GM21825 (cell line): ENCODE measurements around the gene TIMM10.

Experiments used
- ATAC-seq: cut with Tn5 transposase; IDR thresholded peaks from one replicate; pipeline ENCODE4 v1.9.1; 2021; ENCODE audit warnings: mild to moderate bottlenecking, moderate library complexity; ENCODE audit not compliant: unreplicated experiment

The TIMM10 gene

GRCh38 chr11:57485217-57485990 is 45.1 kb downstream of the TIMM10 start:
- no peak for ATAC-seq

GRCh38 chr11:57484141-57484710 is 46.3 kb downstream of the TIMM10 start:
- peak; percentile 66 for ATAC-seq

GRCh38 chr11:57483562-57483918 is 47.0 kb downstream of the TIMM10 start:
- ATAC-seq = no peak

- ATAC-seq = peak; percentile 59
Observed at GRCh38 chr11:57482782-57483561, 47.6 kb downstream of the TIMM10 start.

GRCh38 chr11:57481915-57482781 is 48.4 kb downstream of the TIMM10 start:
- no peak for ATAC-seq

GRCh38 chr11:57481315-57481714 is 49.2 kb downstream of the TIMM10 start:
- no peak for ATAC-seq

GRCh38 chr11:57480409-57481137 is 50.0 kb downstream of the TIMM10 start:
- ATAC-seq = no peak

GRCh38 chr11:57479911-57480310 is 50.6 kb downstream of the TIMM10 start:
- ATAC-seq = no peak

GRCh38 chr11:57479021-57479663 is 51.4 kb downstream of the TIMM10 start:
- ATAC-seq = no peak
